NCI-H1694 treated with DMSO at 0.1 percent for 48 hours (cell line): ENCODE measurements around the gene C1GALT1C1.

Experiments
- DNase-seq: peaks from one replicate; lab custom pipeline; 2025; lab: John Stamatoyannopoulos, UW

The C1GALT1C1 gene

GRCh38 chrX:120585702-120586101 is 44.2 kb downstream of the C1GALT1C1 start:
- no peak for DNase-seq
